GM19023 (cell line): ENCODE measurements around the gene SEL1L3.

Experiments used
- ATAC-seq: cut with Tn5 transposase; IDR thresholded peaks from one replicate; pipeline ENCODE4 v1.9.1; 2021; ENCODE audit warnings: mild to moderate bottlenecking, moderate library complexity; ENCODE audit not compliant: unreplicated experiment

SEL1L3 gene

GRCh38 chr4:25821267-25821666 lies 41.5 kb downstream of the SEL1L3 start:
- no peak for ATAC-seq

GRCh38 chr4:25818876-25819275 lies 43.9 kb downstream of the SEL1L3 start:
- ATAC-seq, result no peak

GRCh38 chr4:25818371-25818871 lies 44.4 kb downstream of the SEL1L3 start:
- no peak for ATAC-seq

- ATAC-seq, result no peak
These were observed 45.6 kb downstream of the SEL1L3 start for GRCh38 chr4:25817059-25817681.

- no peak for ATAC-seq
These were observed 46.2 kb downstream of the SEL1L3 start for GRCh38 chr4:25816591-25817058.

DNA sequence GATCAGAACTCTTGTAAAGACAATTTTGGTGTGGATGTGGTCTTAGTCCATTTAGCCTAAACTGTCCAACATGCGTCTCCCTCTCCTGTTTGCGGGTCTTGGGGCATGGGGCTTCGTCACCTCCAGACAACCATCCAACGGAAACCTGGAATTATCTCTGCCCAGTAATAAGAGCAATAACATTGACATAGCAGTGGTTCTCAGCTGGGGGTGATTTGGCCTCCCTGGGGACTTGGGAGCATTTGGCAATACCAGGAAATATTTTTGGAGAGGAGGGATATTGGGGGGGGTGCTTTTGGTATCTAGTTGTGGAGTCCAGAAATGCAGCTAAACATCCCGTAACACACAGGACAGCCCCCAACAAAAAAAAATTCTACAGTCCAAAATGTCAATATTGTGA lies 47.2 kb downstream of the SEL1L3 start:
- no peak for ATAC-seq

GRCh38 chr4:25814301-25815136 lies 48.3 kb downstream of the SEL1L3 start:
- no peak for ATAC-seq

GRCh38 chr4:25813448-25814106 lies 49.2 kb downstream of the SEL1L3 start:
- ATAC-seq, result no peak

- no peak for ATAC-seq
These were observed 50.9 kb downstream of the SEL1L3 start for GRCh38 chr4:25811841-25812240.

DNA sequence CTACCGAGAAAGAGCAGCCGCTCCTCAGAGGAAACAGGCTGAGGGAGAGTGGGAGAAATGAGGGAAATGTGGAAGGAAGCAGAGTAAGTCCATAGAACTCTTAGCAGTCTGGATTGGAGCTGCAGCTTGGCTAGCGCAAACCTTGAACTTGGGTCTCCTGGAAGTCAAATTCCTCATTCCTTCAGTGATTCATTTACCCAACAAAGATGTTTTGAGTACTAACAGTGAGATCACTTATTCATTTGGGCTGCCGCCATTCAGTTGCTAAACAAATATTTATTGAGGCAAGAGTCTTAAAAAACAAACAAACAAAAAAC lies 51.5 kb downstream of the SEL1L3 start:
- no peak for ATAC-seq

DNA sequence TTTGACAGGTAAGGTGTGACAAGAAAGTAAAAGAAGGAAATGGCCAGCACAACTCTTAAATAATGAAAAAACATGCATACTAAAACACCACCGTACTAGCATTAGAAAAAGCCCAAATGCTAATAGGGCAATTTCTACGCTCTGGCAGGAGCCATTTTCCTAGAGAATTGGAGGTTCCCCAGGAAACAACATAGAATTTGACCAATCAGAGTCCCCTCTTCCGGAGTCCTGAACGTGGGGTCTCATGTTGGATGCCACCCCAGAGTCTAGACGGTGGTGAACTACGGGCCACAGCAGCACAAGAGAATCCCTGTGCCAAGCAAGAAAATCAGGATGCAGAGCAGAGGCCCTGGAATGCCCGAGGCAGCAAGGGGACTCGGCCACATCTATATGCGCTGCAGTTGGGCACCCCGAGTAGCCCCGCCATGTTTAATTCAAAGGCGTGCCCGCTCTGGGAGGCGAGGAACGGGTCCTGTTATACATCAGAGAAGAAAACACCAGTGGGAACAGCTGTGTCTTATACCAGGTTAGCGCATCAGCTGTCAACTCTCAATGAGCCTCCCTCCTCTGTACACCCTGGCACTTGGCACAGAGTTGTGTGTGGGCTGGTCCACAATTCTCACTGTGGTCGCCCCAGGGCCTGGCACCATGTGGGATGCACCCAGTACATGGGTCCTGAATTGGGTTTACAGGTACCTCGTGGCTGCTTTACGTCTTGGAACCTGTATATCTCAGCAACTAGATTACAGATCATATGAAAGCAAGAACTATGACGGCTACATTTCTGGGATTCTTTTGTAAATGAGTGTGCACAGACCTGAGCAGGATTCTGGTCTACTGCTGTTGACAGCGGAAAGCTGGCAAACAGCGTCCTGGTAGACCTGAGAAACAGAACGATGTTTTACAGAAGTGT lies 52.1 kb downstream of the SEL1L3 start:
- no peak for ATAC-seq

DNA sequence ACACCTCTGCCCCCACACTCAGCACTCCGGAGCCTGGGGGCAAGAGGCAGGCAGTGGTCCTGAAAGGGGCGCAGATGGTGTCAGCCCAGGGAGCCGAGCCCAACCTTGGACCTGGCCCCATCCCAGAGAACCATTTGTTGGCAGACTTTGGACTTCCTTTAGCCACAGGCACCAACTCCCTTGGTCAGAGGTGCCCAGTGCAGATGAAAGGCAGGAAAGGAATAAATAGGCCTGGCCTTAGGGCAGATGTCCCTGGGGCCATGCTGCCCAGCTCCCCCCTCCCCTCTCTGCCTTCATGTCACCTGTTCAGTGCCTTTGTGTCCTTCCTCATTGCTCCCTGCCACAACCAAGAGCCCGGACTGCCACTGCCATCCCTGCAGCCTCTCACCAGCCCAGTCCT lies 52.8 kb downstream of the SEL1L3 start:
- no peak for ATAC-seq

DNA sequence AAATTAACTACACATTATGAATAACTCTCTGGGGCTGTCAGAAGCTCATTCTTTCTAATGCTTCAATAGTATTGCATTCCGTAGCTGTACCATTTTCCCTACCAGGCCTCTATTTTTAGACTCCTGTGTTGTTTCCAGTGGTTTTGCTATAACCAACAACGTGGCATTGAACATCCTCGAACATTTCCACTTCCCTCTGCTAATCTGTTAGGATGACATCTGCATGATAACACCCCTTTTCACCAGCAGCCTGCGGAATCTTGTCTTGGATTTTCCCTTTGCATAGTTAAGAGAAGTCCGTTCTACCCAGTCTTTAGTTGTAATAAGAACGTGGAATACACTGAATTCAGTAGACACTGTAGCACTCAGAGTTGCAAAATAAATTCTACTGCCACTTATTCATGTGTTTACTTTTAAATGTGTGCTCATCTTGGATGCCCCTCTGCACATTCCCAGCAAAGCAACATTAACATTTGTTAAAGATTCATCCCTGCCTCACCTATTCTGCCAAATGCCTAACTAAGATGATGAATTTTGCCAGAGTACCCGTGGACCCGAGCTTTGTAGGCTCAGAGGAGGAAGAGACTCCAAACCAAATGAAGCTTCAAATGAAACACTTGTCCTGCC lies 55.6 kb downstream of the SEL1L3 start:
- ATAC-seq, result no peak

- ATAC-seq, result no peak
These were observed 57.4 kb downstream of the SEL1L3 start for GRCh38 chr4:25805255-25805860.

DNA sequence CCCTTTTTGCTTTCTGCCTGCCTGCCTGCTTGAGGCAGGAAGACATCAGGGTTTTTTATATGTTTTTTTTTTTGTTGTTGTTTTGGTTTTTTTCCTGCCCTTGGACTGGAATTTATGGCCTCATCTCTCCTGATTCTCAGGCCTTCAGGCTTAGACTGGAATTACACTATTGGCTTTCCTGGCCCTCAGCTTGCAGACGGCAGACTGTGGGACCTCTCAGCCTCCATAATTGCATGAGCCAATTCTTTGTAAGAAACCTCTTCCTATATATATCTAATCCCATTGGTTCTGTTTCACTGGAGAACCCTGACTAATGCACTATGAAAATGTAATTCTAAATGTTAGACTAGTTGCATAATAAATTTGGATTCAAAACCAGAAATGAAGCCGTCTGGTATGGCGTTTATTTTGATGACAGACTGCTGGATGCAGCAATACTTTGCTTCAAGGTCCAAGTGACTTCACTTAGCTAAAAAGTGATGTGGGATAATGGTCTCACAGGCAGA lies 59.0 kb downstream of the SEL1L3 start:
- no peak for ATAC-seq

DNA sequence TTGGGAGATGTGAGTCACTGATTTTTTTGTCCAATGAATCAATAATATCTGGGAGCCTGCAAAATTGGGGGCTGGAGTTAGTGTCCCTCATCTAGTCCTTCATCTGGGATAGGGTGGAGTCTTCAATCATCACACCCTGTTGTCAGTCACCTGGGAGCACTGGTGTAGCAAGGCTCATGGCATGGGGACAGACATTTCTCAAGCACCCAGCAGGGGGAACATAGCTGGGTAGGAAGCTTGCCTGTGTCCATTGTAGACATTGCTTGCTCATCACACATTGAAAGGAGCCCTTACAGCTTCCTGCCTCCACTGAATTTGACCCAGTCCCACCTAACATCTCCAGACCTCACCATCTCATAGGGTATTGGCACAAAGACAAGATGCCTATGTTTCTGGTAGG lies 61.2 kb downstream of the SEL1L3 start:
- no peak for ATAC-seq

- no peak for ATAC-seq
These were observed 62.5 kb downstream of the SEL1L3 start for GRCh38 chr4:25800245-25800644.

GRCh38 chr4:25799522-25799921 lies 63.3 kb downstream of the SEL1L3 start:
- ATAC-seq, result no peak

DNA sequence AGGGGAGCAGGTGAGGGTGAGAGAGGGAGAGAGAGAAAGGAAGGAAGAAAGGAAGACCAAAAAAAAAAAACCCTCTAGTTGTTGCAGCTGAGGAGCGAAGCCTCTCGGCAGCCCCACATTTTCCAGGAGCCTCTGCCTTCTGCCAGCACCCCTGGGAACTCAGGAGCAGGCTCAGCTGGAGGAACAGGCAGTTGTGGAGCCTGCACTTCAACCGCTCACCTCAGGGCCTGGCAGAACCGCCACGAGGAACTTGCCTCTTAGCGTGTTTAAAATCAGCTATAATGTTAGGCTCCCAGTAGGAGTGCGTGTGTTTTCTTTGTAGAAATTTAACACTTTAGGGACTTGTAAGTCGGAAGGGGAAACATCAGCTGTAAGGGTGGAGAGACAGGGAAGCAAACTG lies 65.7 kb downstream of the SEL1L3 start:
- ATAC-seq, result no peak
